ENCODE data around the gene PTGS1. TPM values are rescaled to one million over a fixed set of nuclear protein-coding genes. Genes with fewer than 3 reads are reported as not detected.

PTGS1 gene
- total RNA-seq, 1 donor from 2014 or later = 33.4 TPM

- Mint-ChIP-seq H3K27me3 (ENCODE audit: unreplicated experiment) (peaks cover 6% of the 10 kb centered on the region), H3K36me3 (ENCODE audit: low read depth, unreplicated experiment) (peaks cover 20% of the 10 kb centered on the region), H3K4me3 (ENCODE audit: unreplicated experiment) (no peak overlapping the region), H3K4me1 (ENCODE audit: unreplicated experiment) (peaks cover 8% of the 10 kb centered on the region), H3K9me3 (ENCODE audit: unreplicated experiment) (no peaks in the 10 kb centered on the region), H3K27ac (ENCODE audit: unreplicated experiment) (no peak overlapping the region)
- TF ChIP-seq CTCF (IDR thresholded peaks at IDR 0.05; ENCODE audit: unreplicated experiment) = no peak
- no peak for DNase-seq (ENCODE audit: low spot score)
Measured at GRCh38 chr9:122382901-122383850, 12.4 kb downstream of the PTGS1 start.

- DNase-seq (ENCODE audit: low spot score) = no peak
- H3K36me3 Mint-ChIP-seq (ENCODE audit: low read depth, unreplicated experiment) = peaks cover 13% of the 10 kb centered on the region
- H3K4me1 Mint-ChIP-seq (ENCODE audit: unreplicated experiment) = peaks cover 8% of the 10 kb centered on the region
- no peak overlapping the region for H3K4me3 Mint-ChIP-seq (ENCODE audit: unreplicated experiment)
- H3K27ac Mint-ChIP-seq (ENCODE audit: unreplicated experiment) = no peak overlapping the region
- no peaks in the 10 kb centered on the region for H3K9me3 Mint-ChIP-seq (ENCODE audit: unreplicated experiment)
- H3K27me3 Mint-ChIP-seq (ENCODE audit: unreplicated experiment) = peaks cover 6% of the 10 kb centered on the region
- TF ChIP-seq CTCF (IDR thresholded peaks at IDR 0.05; ENCODE audit: unreplicated experiment) = no peak
Measured at GRCh38 chr9:122383992-122384461, 13.2 kb downstream of the PTGS1 start.

- Mint-ChIP-seq H3K27ac (ENCODE audit: unreplicated experiment) (no peak overlapping the region), H3K27me3 (ENCODE audit: unreplicated experiment) (peaks cover 6% of the 10 kb centered on the region), H3K9me3 (ENCODE audit: unreplicated experiment) (no peaks in the 10 kb centered on the region), H3K4me1 (ENCODE audit: unreplicated experiment) (peaks cover 13% of the 10 kb centered on the region), H3K4me3 (ENCODE audit: unreplicated experiment) (no peak overlapping the region), H3K36me3 (ENCODE audit: low read depth, unreplicated experiment) (peaks cover 7% of the 10 kb centered on the region)
- no peak for TF ChIP-seq CTCF (IDR thresholded peaks at IDR 0.05; ENCODE audit: unreplicated experiment)
- no peak for DNase-seq (ENCODE audit: low spot score)
Measured at GRCh38 chr9:122386311-122386872, 15.6 kb downstream of the PTGS1 start.

- Mint-ChIP-seq H3K36me3 (ENCODE audit: low read depth, unreplicated experiment) (peaks cover 7% of the 10 kb centered on the region), H3K27me3 (ENCODE audit: unreplicated experiment) (peaks cover 6% of the 10 kb centered on the region), H3K4me1 (ENCODE audit: unreplicated experiment) (peaks cover 13% of the 10 kb centered on the region), H3K27ac (ENCODE audit: unreplicated experiment) (no peak overlapping the region), H3K4me3 (ENCODE audit: unreplicated experiment) (no peak overlapping the region), H3K9me3 (ENCODE audit: unreplicated experiment) (no peaks in the 10 kb centered on the region)
- no peak for DNase-seq (ENCODE audit: low spot score)
- TF ChIP-seq CTCF (IDR thresholded peaks at IDR 0.05; ENCODE audit: unreplicated experiment) = no peak
Measured at GRCh38 chr9:122387536-122387935, 16.7 kb downstream of the PTGS1 start.

- Mint-ChIP-seq H3K9me3 (ENCODE audit: unreplicated experiment) (no peaks in the 10 kb centered on the region), H3K27ac (ENCODE audit: unreplicated experiment) (peak overlapping the region; percentile 48), H3K36me3 (ENCODE audit: low read depth, unreplicated experiment) (peaks cover 3% of the 10 kb centered on the region), H3K4me3 (ENCODE audit: unreplicated experiment) (no peak overlapping the region), H3K27me3 (ENCODE audit: unreplicated experiment) (peaks cover 1% of the 10 kb centered on the region), H3K4me1 (ENCODE audit: unreplicated experiment) (peaks cover 13% of the 10 kb centered on the region)
- DNase-seq (ENCODE audit: low spot score) = no peak
- TF ChIP-seq CTCF (IDR thresholded peaks at IDR 0.05; ENCODE audit: unreplicated experiment) = no peak
Measured at GRCh38 chr9:122389195-122389594, 18.4 kb downstream of the PTGS1 start.

Data from endothelial cell (in vitro differentiated cells).